T-helper 2 cell treated with Interferon-gamma antibody and Interleukin-4, amounts not matched to agents 5 μg/mL and 100 μg/mL, for 36 hours (primary cell): Measurements from ENCODE around the gene LY9.

Experiments used
- DNase-seq: peaks from one replicate; pipeline ENCODE4 v3.0.0; 2021; ENCODE audit warnings: low spot score
- H3K27ac Mint-ChIP-seq: one replicate; pipeline ENCODE4 v1.8.0; 2021; ENCODE audit warnings: mild to moderate bottlenecking, mixed read lengths
- H3K27me3 Mint-ChIP-seq: one replicate; pipeline ENCODE4 v1.8.0; 2021; ENCODE audit warnings: low read depth, mixed read lengths
- H3K36me3 Mint-ChIP-seq: one replicate; pipeline ENCODE4 v1.8.0; 2021; ENCODE audit warnings: low read depth, mixed read lengths
- H3K4me1 Mint-ChIP-seq: one replicate; pipeline ENCODE4 v1.8.0; 2021; ENCODE audit warnings: low read depth, mixed read lengths
- H3K4me3 Mint-ChIP-seq: one replicate; pipeline ENCODE4 v1.8.0; 2022; ENCODE audit warnings: mild to moderate bottlenecking, moderate library complexity, mixed read lengths
- H3K9me3 Mint-ChIP-seq: one replicate; pipeline ENCODE4 v1.8.0; 2021; ENCODE audit warnings: mixed read lengths

The LY9 gene

DNA sequence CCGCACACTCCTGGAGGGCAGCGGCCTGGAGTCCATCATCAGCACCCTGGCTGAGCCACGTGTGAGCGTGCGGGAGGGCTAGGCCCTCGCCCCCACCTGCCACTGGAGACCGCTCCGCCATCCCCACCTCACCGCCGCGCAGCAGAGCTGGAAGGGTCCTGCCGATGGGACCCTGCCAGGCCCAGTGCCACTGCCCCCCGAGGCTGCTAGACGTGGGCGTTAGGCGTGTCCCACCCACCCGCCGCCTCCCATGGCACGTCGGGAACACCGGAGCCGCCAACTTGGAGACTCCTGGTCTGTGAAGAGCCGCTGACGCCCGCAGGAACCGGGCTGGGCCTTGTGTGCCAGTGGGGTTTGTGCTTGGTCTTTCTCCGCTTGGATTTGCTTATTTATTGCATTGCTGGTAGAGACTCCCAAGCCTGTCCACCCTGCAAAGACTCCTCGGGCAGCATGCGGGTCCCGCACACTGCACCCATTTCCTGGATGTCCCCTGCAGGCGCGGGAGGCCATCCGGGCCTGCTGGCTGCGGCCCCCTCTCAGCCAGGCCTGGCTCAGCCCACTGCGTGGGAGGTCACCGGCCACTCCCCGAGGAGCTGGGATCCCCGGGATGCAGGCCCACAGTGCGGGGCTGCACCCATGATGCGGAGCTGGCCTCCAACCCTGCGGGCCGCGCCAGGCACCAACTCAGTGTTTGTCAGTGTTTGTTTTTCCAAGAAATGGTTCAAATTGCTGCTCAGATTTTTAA lies 6.0 kb downstream of the LY9 start:
- Mint-ChIP-seq H3K27me3 (peaks cover 12% of the 10 kb centered on the region), H3K4me3 (no peak overlapping the region), H3K9me3 (peaks cover 31% of the 10 kb centered on the region), H3K27ac (no peak overlapping the region), H3K4me1 (peaks cover 51% of the 10 kb centered on the region), H3K36me3 (peaks cover 45% of the 10 kb centered on the region)
- DNase-seq: no peak

DNA sequence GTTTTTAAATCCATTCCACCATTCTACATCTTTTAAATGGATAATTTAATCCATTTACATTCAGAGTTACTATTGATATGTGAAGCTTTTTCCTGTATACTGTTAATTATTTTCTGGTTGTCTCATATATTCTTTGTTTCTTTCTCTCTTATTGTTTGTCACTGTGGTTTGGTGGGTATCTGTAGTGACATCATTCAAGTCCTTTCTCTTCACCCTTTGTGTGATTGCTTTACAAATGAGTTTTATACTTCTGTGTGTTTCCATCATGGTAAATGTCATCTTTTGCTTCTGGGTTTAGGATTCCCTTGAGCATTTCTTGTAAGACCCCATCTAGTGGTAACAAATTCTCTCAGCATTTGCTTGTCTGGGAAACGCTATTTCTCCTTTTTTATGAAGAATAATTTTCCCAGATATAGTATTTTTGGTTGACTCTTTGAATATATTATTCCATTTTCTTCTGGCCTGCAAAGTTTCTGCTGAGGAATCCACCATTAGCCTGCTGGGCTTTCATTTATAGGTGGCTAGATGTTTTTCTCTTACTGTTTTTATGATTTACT lies 10.2 kb downstream of the LY9 start:
- no peak for DNase-seq
- H3K27me3 Mint-ChIP-seq: peaks cover 12% of the 10 kb centered on the region
- peaks cover 11% of the 10 kb centered on the region for H3K4me1 Mint-ChIP-seq
- peaks cover 48% of the 10 kb centered on the region for H3K36me3 Mint-ChIP-seq
- peaks cover 39% of the 10 kb centered on the region for H3K9me3 Mint-ChIP-seq
- no peak overlapping the region for H3K27ac Mint-ChIP-seq
- H3K4me3 Mint-ChIP-seq: no peak overlapping the region

DNA sequence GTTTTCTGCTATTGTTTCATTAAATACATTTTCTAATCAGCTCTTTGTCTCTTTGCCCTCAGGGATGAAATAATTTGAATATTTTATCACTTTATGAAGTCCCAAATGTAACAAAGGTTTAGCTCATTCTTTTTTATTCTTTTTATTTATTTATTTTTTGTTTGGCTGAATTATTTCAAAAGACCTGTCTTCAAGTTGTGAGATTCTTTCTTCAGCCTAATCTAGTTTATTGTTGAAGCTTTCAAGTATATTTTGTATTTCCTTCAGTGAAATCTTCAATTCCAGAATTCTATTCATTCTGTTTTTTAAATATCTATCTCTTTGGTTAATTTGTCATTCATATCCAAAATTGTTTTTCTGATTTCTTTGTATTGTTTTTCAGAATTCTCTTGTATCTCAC lies 10.8 kb downstream of the LY9 start:
- Mint-ChIP-seq H3K36me3 (peaks cover 47% of the 10 kb centered on the region), H3K27ac (no peak overlapping the region)

DNA sequence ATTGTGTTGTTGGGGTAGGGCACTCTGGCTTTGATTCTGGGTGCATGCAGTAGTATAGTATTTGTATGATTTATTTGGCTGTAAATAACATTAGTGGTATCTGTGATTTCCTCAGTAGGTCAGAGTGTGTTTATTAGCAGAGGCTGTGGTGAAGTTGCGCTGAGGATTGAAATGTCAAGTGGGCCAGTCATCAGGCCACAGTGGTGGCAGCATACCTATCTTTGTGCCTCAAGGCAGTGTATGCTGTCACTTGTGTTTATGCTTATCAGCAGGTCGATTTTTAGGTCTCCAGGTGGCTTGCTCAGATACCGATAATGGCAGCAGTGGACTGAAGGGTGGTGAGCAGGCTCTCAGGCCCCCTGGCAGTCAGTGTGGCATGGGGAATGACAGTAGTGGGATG lies 11.3 kb downstream of the LY9 start:
- no peak for DNase-seq
- Mint-ChIP-seq H3K4me3 (no peak overlapping the region), H3K9me3 (peaks cover 39% of the 10 kb centered on the region), H3K27me3 (peaks cover 12% of the 10 kb centered on the region), H3K36me3 (peaks cover 47% of the 10 kb centered on the region), H3K4me1 (peaks cover 7% of the 10 kb centered on the region), H3K27ac (no peak overlapping the region)

More for the DNA sequence above, 10.8 kb downstream of the LY9 start:
- no peak overlapping the region for H3K4me3 Mint-ChIP-seq
- no peak for DNase-seq
- H3K4me1 Mint-ChIP-seq: peaks cover 7% of the 10 kb centered on the region
- H3K9me3 Mint-ChIP-seq: peaks cover 39% of the 10 kb centered on the region
- peaks cover 12% of the 10 kb centered on the region for H3K27me3 Mint-ChIP-seq

DNA sequence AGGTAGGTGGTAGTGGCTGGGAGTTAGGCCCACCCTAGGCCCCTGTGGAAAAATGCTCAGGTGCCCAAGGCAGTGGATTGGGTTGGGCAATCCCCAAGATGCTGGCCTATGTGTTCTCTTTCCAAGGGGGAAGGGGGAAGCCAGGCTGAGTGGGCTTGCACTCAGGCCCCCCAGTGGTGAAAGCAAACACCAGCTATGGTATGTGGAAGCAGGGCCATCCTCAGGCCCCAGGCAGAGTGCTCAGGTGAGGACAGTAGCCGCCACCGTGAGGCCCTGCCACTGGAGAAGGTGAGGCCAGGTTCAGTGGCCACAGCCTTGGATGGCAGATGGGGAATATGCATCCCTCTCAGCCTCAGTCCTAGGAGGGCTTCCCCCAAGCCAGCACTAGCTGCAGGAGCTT lies 11.8 kb downstream of the LY9 start:
- Mint-ChIP-seq H3K36me3 (peaks cover 45% of the 10 kb centered on the region), H3K9me3 (peaks cover 39% of the 10 kb centered on the region), H3K4me1 (peaks cover 5% of the 10 kb centered on the region), H3K27ac (no peak overlapping the region), H3K4me3 (no peak overlapping the region), H3K27me3 (peaks cover 12% of the 10 kb centered on the region)
- no peak for DNase-seq

DNA sequence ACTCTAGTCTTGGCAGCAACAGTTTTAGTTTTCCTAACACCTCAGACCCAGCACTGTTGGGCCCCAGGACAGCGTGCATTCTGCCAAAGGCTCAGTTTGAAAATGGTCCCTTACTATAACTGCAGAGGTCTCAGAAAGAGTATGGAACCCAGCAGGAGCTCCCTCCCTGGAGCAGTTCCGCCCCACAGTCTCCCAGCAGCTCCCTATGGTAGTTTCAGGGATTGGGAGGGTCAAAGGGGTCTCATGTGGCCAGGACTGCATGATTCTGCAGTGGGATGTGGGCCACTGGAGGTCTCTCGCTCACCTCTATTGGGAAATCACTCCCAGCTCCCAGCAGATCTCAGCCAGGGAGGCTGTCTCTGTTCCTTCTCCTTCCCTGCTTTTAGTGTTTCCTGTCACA lies 12.3 kb downstream of the LY9 start:
- peaks cover 39% of the 10 kb centered on the region for H3K9me3 Mint-ChIP-seq
- H3K27me3 Mint-ChIP-seq: peaks cover 12% of the 10 kb centered on the region
- H3K4me1 Mint-ChIP-seq: peaks cover 9% of the 10 kb centered on the region
- H3K4me3 Mint-ChIP-seq: no peak overlapping the region
- no peak overlapping the region for H3K27ac Mint-ChIP-seq
- H3K36me3 Mint-ChIP-seq: peaks cover 45% of the 10 kb centered on the region
- no peak for DNase-seq

DNA sequence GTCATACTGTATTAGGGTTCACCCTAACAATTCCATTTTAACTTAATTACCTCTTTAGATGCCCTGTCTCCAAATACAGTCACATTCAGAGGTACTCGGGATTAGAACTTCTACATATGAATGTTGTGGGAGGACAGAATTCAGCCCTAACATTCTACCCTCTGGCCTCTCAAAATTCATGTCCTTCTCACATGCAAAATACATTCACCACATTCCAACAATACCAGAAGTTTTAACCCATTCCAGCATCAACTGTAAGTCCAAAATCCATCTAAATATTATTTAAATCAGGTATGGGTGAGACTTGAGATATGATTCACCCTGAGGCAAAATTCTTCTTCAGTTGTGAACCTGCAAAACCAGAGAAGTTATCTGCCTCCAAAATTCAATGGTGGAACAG lies 14.5 kb downstream of the LY9 start:
- Mint-ChIP-seq H3K9me3 (peaks cover 24% of the 10 kb centered on the region), H3K4me1 (peaks cover 10% of the 10 kb centered on the region), H3K4me3 (no peak overlapping the region), H3K36me3 (peaks cover 34% of the 10 kb centered on the region), H3K27me3 (no peaks in the 10 kb centered on the region), H3K27ac (no peak overlapping the region)
- DNase-seq: no peak

DNA sequence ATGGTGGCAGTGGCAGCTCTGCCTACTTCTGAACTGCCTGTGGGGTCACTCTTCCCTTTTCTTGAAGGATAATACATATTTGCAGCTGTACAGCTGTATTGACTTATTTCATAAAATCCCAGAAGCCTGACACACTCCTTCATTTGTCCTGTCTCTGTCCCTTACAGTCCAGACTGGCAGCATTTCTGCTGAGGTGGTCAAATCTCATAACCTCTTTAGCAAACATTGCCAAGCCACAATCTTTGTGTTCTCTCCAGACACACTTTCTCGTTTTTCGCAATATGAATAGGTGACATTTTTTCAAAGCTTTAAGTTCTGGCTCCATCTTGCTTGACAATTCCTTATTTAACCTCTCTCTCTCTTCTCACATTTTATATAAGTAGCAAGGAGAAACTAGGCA lies 15.2 kb downstream of the LY9 start:
- no peak overlapping the region for H3K27ac Mint-ChIP-seq
- peaks cover 31% of the 10 kb centered on the region for H3K36me3 Mint-ChIP-seq
- DNase-seq: no peak
- no peak overlapping the region for H3K4me3 Mint-ChIP-seq
- peaks cover 17% of the 10 kb centered on the region for H3K9me3 Mint-ChIP-seq
- peaks cover 7% of the 10 kb centered on the region for H3K4me1 Mint-ChIP-seq
- H3K27me3 Mint-ChIP-seq: no peaks in the 10 kb centered on the region

DNA sequence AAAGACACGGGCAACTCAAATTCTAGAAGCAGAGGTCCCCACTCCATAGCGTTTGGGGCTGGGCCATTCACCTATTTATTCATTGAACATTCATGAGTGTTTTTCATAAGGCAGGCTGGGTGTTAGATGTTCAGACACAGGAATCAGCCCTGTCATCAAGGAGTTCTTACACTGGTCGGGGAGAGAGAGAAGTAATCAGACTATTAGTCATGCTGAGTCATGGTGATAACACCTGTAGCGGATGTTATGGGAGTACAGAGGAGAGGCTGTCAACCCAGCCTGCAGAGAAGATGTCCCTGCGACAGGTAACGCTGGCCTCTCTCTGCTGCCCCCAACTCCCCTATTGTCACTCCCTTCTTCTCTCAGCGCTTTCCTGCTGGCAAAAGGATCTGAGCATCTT lies 17.2 kb downstream of the LY9 start:
- H3K27me3 Mint-ChIP-seq: no peaks in the 10 kb centered on the region
- H3K36me3 Mint-ChIP-seq: peaks cover 18% of the 10 kb centered on the region
- no peak overlapping the region for H3K4me3 Mint-ChIP-seq
- H3K4me1 Mint-ChIP-seq: peaks cover 6% of the 10 kb centered on the region
- H3K9me3 Mint-ChIP-seq: peaks cover 4% of the 10 kb centered on the region
- H3K27ac Mint-ChIP-seq: no peak overlapping the region
- DNase-seq: no peak

DNA sequence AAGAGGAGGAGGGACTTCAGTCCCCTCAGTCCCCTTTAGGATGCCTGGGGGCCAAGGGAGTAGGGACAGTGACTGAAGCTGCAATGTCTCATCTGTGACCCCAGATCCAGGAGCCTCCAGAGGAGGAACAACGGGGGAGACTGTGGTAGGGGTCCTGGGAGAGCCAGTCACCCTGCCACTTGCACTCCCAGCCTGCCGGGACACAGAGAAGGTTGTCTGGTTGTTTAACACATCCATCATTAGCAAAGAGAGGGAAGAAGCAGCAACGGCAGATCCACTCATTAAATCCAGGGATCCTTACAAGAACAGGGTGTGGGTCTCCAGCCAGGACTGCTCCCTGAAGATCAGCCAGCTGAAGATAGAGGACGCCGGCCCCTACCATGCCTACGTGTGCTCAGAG lies 18.3 kb downstream of the LY9 start:
- H3K9me3 Mint-ChIP-seq: no peaks in the 10 kb centered on the region
- no peak for DNase-seq
- H3K4me1 Mint-ChIP-seq: peaks cover 6% of the 10 kb centered on the region
- H3K36me3 Mint-ChIP-seq: peaks cover 21% of the 10 kb centered on the region
- H3K27ac Mint-ChIP-seq: no peak overlapping the region
- H3K27me3 Mint-ChIP-seq: no peaks in the 10 kb centered on the region
- no peak overlapping the region for H3K4me3 Mint-ChIP-seq

DNA sequence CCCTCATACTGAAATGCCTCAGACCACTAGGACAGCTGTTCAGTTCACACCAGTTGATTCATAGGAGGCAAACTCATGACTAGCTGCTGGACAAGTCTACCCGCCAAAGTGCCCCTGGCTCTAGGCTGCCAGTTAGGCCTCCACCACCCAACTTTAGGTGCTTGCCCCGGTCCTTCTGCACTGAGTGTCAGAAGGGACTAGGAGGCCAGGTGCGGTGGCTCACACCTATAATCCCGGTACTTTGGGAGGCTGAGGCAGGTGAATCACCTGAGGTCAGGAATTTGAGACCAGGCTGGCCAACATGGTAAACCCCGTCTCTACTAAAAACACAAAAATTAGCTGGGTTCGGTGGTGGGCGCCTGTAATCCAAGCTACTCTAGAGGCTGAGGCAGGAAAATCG lies 18.9 kb downstream of the LY9 start:
- H3K36me3 Mint-ChIP-seq: peaks cover 21% of the 10 kb centered on the region
- no peaks in the 10 kb centered on the region for H3K9me3 Mint-ChIP-seq
- no peak overlapping the region for H3K27ac Mint-ChIP-seq
- H3K27me3 Mint-ChIP-seq: no peaks in the 10 kb centered on the region
- DNase-seq: no peak
- H3K4me3 Mint-ChIP-seq: no peak overlapping the region
- H3K4me1 Mint-ChIP-seq: peaks cover 6% of the 10 kb centered on the region

DNA sequence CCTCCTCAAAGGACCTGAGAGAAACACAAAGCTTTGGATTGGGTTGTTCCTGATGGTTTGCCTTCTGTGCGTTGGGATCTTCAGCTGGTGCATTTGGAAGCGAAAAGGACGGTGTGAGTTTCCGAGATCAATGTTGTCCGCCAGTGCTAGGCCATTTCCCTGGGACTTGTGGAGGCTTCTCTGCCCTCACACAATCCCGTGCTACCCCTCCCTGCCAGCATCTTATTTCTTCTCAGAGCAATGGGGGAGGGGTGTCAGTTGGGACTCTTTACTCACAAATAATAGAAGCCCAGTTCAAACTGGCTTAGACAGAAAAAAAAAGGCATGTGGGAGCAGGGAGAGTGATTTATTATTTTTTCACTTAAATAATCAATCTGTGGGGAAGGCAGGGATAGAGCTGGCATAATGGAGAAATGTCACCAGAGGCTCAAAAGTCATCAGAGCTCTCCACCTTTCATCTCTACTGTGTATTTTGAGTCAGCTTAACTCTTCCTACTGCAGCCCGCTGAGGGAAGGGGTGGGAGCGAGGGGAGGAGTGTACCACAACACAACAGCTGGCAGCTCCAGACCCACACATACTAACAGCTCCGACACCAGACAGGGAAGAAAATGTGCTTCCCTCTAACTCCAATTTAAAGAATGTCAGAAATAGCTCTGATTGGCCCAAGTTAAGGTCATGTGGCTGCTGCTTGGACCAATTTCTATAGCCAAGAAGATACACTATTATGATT lies 22.4 kb downstream of the LY9 start:
- no peak for DNase-seq
- no peaks in the 10 kb centered on the region for H3K27me3 Mint-ChIP-seq
- no peak overlapping the region for H3K27ac Mint-ChIP-seq
- H3K9me3 Mint-ChIP-seq: no peaks in the 10 kb centered on the region
- peaks cover 2% of the 10 kb centered on the region for H3K4me1 Mint-ChIP-seq
- no peak overlapping the region for H3K4me3 Mint-ChIP-seq
- peaks cover 14% of the 10 kb centered on the region for H3K36me3 Mint-ChIP-seq

DNA sequence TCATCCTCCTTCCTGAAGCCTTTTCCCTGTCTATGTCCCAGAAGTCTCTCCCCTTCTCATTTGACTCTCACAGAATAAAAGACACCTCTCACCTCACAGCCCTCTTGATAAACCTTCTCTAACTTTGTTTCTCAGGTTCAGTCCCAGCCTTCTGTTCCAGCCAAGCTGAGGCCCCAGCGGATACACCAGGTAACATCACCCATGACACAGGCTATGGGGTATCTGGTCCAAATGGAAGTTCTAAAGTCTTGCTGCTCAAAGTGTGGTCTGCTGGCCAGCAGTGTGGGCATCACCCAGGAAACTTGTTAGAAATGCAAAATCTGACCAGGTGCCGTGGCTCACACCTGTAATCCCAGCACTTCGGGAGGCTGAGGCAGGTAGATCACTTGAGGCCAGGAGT lies 23.2 kb downstream of the LY9 start:
- Mint-ChIP-seq H3K27ac (no peak overlapping the region), H3K9me3 (no peaks in the 10 kb centered on the region), H3K36me3 (peaks cover 7% of the 10 kb centered on the region), H3K27me3 (no peaks in the 10 kb centered on the region), H3K4me1 (no peaks in the 10 kb centered on the region), H3K4me3 (no peak overlapping the region)
- no peak for DNase-seq

DNA sequence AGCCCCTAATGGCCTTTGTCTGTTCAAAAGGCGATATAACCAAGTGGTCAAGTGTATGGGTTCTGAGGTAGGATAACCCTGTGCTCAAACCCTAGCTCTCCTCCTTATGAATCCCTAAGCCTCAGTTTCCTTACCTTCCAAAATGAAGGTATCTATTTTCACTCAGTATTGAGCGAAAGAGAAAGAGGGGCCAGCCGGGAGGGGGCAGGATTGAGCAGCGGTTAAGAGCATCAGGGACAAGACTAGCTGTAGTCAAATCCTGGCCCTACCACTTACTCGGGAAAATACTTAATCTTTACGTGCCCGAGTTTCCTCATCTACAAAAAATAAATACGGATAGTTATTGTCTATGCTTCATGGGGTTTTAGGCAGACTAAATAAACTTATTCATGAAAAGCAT lies 25.7 kb downstream of the LY9 start:
- DNase-seq: no peak
- no peaks in the 10 kb centered on the region for H3K27me3 Mint-ChIP-seq
- H3K4me1 Mint-ChIP-seq: no peaks in the 10 kb centered on the region
- peaks cover 4% of the 10 kb centered on the region for H3K36me3 Mint-ChIP-seq
- no peak overlapping the region for H3K27ac Mint-ChIP-seq
- no peaks in the 10 kb centered on the region for H3K9me3 Mint-ChIP-seq
- no peak overlapping the region for H3K4me3 Mint-ChIP-seq
